Measurements from ENCODE around the gene CDK6. TPM values are rescaled to one million over a fixed set of nuclear protein-coding genes. Genes with fewer than 3 reads are reported as not detected.

Gene CDK6
- total and polyA plus RNA-seq, 2 of the 8 experiments (the other 6 are each of a cell fraction or from before 2014, with no cell fraction given), result 5.9 to 18.9 TPM

DNA sequence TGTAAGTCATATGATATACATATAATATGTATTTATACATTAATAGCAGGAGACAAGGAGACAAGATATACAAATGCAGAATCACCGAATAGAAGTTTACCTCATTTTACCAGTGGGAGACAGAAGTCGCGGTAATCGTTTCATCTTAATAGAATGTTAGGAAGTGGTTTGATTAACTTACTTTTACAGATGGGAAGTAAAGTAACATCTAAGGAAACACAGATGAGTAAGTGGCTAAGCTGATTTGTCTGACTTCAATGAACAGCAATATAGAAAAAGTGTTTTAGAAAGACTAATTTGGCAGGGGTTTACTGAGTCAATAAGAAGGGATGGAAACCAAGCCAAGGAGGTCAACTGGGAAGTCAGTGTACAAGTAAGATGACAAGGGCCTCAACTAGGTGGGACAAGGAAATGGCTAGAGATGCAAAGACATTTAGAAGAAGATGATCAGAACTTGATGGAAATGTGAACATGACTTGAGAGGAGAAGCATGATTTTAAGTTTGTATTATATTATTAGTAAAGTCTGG, 210.0 kb downstream of the CDK6 start (continued):
- no peak for TF ChIP-seq SP2 (IDR thresholded peaks at IDR 0.05; ENCODE audit: low read length)
- TF ChIP-seq SRF (IDR thresholded peaks at IDR 0.05; ENCODE audit: low read depth, low read length), result no peak
- no peak for TF ChIP-seq BRCA1 (IDR thresholded peaks at IDR 0.05; ENCODE audit: low read depth, low read length)
- TF ChIP-seq, protein P1, sequence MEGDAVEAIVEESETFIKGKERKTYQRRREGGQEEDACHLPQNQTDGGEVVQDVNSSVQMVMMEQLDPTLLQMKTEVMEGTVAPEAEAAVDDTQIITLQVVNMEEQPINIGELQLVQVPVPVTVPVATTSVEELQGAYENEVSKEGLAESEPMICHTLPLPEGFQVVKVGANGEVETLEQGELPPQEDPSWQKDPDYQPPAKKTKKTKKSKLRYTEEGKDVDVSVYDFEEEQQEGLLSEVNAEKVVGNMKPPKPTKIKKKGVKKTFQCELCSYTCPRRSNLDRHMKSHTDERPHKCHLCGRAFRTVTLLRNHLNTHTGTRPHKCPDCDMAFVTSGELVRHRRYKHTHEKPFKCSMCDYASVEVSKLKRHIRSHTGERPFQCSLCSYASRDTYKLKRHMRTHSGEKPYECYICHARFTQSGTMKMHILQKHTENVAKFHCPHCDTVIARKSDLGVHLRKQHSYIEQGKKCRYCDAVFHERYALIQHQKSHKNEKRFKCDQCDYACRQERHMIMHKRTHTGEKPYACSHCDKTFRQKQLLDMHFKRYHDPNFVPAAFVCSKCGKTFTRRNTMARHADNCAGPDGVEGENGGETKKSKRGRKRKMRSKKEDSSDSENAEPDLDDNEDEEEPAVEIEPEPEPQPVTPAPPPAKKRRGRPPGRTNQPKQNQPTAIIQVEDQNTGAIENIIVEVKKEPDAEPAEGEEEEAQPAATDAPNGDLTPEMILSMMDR (IDR thresholded peaks at IDR 0.05; ENCODE audit: control extremely low read depth in 1 of 3, insufficient read depth in 1 of 3, low read depth in 1 of 3, low read length in 3 of 3), result no peak

Measured in H1 (cell line).